Daoy (cell line): ENCODE results near the gene DDX17. TPM values are rescaled to one million over a fixed set of nuclear protein-coding genes. Genes with fewer than 3 reads are reported as not detected.
"Not testable (repeated sequence)": the region's sequence is repeated elsewhere in the genome, so short reads cannot be mapped to it uniquely, and the experiment has no call there.

Experiments
- DNase-seq: peaks from one replicate; pipeline ENCODE4 v3.0.0-alpha.2; 2015; ENCODE audit warnings: low read depth
- total RNA-seq: library from RNA; depleted of rRNA; stranded (reverse); fragments of >200 nt; shearing (Covaris generic); gene quantifications from 2 replicates; pipeline ENCODE4 v1.2.3, GENCODE V29; 2014

DDX17 gene
- total RNA-seq, 1 experiment from 2014 or later: 297 TPM

- DNase-seq: no peak
Measured at GRCh38 chr22:38491707-38492348, 14.3 kb downstream of the DDX17 start.

- DNase-seq: no peak
Measured at GRCh38 chr22:38490915-38491314, 15.2 kb downstream of the DDX17 start.

- DNase-seq: no peak
Measured at GRCh38 chr22:38490475-38490874, 15.6 kb downstream of the DDX17 start.

- no peak for DNase-seq
Measured at GRCh38 chr22:38489561-38490145, 16.5 kb downstream of the DDX17 start.

- no peak for DNase-seq
Measured at GRCh38 chr22:38489142-38489541, 17.0 kb downstream of the DDX17 start.

GRCh38 chr22:38487946-38488345 lies 18.2 kb downstream of the DDX17 start:
- no peak for DNase-seq

- DNase-seq: no peak
Measured at GRCh38 chr22:38485783-38486182, 20.3 kb downstream of the DDX17 start.

GRCh38 chr22:38484244-38484643 lies 21.9 kb downstream of the DDX17 start:
- no peak for DNase-seq

GRCh38 chr22:38482662-38483308 lies 23.3 kb downstream of the DDX17 start:
- DNase-seq: no peak

- no peak for DNase-seq
Measured at GRCh38 chr22:38481871-38482332, 24.2 kb downstream of the DDX17 start.

- no peak for DNase-seq
Measured at GRCh38 chr22:38481162-38481870, 24.8 kb downstream of the DDX17 start.

- no peak for DNase-seq
Measured at GRCh38 chr22:38479096-38479837, 26.8 kb downstream of the DDX17 start.

GRCh38 chr22:38477585-38477984 lies 28.5 kb downstream of the DDX17 start:
- no peak for DNase-seq

- DNase-seq: no peak
Measured at GRCh38 chr22:38474003-38474607, 32.0 kb downstream of the DDX17 start.

- no peak for DNase-seq
Measured at GRCh38 chr22:38471237-38471636, 34.9 kb downstream of the DDX17 start.

- not testable (repeated sequence) for DNase-seq
Measured at GRCh38 chr22:38470179-38470578, 35.9 kb downstream of the DDX17 start.

GRCh38 chr22:38469306-38469781 lies 36.8 kb downstream of the DDX17 start:
- DNase-seq: no peak

GRCh38 chr22:38468443-38469305 lies 37.4 kb downstream of the DDX17 start:
- DNase-seq: no peak

GRCh38 chr22:38467904-38468442 lies 38.1 kb downstream of the DDX17 start, which contains the start of gene KDELR3:
TSS of gene KDELR3 (plus strand) at chr22:38468096. CDS start at chr22:38468234, 138 bp downstream.
- peak; percentile 88 for DNase-seq

GRCh38 chr22:38467438-38467903 lies 38.6 kb downstream of the DDX17 start:
- no peak for DNase-seq
